ENCODE measurements around the gene GFOD1.

Gene GFOD1

DNA sequence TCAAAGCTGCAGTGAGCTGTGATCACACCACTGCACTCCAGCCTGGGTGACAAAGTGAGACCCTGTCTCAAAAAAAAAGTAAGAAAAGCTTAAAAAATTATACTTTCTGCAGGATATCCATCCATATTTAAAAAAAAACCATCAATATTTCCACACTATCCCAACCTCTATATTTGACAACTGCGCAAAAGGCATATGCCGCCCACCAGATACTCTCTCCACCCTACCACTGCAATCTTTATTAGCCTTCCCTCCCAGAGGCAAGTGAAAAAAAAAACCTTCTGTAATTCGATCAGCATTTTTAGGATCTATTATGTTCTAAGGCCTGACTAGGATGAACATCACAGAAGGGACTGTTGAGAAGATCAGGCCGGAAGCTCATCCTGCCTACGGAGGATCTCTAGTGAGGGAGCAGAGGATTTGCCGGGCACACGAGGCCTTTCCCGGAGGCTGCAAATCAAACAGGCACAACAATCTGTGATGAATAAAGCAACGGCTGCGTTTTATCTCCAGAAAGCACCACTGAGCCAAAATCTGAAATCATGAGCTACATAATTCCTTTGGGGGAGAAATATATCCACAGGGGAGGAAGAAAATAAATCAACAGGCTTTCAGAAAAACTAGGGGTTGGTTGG lies 65.9 kb downstream of the GFOD1 start:
- no peak for DNase-seq

DNA sequence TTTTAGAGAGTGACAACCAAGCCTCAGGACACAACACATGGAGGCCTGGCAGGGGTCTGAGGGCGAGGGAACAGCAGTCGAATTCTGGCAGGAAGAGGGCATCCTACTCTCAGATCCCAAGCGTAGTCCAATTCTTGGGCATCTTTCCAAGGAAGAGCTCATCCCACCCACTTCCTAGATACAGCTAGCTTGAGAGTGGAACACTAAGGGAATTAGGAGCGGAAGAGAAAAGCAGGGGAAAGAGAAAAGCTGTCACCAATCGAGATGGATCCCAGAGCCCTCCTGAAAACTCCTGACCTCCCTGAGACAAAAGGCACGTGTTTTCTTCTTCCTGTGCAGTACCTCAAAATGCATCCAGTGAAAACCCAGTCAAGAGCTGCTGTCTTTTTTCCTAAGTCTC lies 67.1 kb downstream of the GFOD1 start:
- DNase-seq, result no peak

GRCh38 chr6:13419422-13420195 lies 67.8 kb downstream of the GFOD1 start:
- DNase-seq, result no peak

- DNase-seq, result no peak
Measured at GRCh38 chr6:13418844-13419243, 68.6 kb downstream of the GFOD1 start.

DNA sequence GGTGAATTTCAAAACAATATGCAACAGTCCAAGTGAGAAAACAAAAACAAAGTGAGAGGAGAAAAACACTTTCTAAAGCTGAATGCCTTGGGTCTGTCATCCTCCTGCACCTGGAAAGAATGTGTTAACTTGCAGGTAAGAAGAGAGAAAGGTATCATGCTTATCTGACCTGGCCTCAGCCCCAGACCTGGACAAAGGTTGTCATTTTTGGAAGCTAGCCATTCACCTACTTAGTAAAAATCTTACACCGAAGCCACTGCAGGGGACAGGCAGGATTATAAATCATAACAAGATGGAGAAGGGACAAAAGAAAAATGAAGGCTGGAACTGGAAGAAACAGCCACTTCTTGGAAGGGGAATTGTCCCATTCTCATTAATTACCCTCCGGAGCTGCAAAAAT lies 69.4 kb downstream of the GFOD1 start:
- DNase-seq, result no peak

GRCh38 chr6:13417431-13417830 lies 70.0 kb downstream of the GFOD1 start:
- DNase-seq, result no peak

DNA sequence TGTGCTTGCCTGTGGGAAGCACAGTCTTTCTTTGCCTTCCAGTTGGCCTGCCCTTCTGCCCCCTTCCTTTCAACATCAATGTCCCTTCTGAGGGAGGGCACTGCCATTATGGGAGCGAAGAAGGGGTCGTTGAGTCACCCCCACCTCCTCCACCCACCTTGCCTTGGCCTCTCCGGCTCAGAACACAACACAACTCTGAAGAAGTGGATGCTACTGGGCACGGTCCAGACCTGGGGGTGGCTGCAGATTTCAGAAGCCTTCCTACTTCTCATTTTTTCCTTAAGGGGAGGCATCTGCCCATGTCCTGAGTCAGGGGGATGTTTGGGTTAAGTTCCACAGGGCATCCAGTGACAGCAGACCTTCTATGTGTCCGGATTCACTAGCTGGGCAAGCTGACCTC lies 72.1 kb downstream of the GFOD1 start:
- no peak for DNase-seq

GRCh38 chr6:13413900-13414555 lies 73.4 kb downstream of the GFOD1 start:
- no peak for DNase-seq

DNA sequence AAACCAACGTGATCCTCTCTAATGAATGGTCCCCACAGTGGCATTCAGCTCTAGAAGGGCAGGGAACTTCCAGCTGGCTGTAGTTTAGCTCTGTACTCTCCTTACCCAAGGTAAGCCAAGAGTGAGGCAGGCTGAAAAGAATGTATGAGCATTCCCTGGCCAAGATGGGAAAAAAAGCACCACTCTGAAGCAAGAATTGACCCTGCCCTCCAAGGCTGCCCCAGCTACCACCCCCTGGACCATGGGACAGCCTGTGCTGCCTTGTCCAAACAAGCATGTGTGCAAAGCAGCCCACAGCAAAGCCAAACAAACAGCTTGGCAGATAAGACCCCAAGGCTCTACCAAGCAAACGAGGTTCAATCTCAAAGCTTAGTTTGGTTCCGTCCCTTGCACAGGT lies 73.9 kb downstream of the GFOD1 start:
- DNase-seq, result peak; percentile 59

GRCh38 chr6:13412639-13413465 lies 74.5 kb downstream of the GFOD1 start:
- no peak for DNase-seq

DNA sequence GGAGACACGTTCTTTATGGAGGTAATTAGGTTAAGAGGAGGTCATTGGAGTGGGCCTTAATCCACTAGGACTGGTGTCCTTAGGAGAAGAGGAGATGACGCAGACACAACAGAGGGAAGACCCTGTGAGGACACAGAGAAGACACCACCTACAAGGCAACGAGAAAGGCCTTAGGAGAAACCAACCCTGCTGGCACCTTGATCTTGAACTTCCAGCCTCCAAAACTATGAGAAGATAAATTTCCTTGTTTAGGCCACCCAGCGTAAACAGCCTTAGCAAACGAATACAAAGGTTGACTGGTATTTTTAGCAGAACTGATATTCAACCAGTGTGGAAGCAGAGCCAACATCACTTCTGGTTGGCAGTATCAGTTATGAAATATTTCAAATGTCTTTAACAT lies 75.2 kb downstream of the GFOD1 start:
- DNase-seq, result no peak

- DNase-seq, result no peak
Measured at GRCh38 chr6:13411484-13411883, 75.9 kb downstream of the GFOD1 start.

DNA sequence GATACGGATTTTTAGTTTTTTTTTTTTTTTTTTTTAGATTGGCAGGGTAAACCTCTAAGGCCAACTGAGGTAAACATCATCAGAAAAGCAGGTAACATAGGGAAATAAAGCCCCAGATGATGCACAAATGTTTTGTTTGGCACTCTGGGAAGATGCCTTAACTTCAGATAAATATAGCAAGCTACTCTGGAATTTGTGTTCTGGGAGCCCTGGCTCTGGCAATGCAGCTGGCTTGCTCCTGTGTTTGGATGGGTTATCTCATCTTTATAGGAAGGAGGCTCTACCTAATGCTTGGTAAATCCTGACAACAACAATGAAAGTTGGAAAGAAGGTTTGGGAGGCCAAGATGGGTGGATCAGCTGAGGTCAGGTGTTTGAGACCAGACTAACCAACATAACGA lies 77.4 kb downstream of the GFOD1 start:
- no peak for DNase-seq

- peak; percentile 90 for DNase-seq
Measured at GRCh38 chr6:13407709-13408695, 79.4 kb downstream of the GFOD1 start.

- no peak for DNase-seq
Measured at GRCh38 chr6:13407368-13407708, 80.1 kb downstream of the GFOD1 start.

DNA sequence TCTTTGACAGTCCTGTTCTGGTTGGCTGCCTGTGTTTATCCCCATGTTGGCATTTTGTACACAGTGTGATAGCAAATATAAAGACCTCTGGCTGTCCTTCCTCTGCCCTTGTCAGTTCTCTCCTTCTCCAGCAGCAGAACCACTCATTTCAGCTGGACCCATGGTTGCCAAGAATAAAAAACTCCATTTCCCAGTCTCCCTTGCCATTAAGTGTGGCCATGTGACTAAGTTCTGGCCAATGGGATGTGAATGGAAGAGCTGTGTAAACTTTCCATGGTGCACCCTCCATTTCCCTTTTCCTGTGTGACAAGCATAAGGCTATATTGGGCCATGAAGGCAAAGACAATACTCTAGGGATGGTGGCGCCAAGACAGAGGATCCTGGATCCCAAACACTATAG lies 80.6 kb downstream of the GFOD1 start:
- peak; percentile 27 for DNase-seq

DNA sequence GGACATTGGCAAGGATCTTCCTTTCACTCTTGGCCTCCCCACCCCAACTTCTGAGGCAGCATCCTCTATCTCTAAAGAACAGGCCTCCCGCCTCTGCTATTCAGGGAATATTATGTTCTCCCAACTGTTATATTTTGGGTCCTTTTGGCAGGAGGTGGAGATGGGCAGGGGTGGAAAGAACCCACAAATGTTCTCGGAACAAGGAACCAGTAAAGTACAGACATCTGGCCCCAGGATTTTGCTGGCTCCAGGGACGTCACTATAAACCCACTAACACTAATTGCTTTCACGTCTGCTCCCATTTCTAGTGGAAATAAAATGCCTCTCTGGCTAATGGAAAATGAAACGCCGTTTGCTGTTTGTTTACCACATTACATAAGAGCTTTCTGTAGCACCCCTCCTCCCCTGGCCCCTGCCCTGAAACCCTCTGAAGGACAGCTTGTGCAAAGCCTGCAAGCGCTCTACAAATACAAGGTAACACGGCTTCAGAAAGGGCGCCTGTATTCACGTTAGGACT lies 81.4 kb downstream of the GFOD1 start:
- no peak for DNase-seq

DNA sequence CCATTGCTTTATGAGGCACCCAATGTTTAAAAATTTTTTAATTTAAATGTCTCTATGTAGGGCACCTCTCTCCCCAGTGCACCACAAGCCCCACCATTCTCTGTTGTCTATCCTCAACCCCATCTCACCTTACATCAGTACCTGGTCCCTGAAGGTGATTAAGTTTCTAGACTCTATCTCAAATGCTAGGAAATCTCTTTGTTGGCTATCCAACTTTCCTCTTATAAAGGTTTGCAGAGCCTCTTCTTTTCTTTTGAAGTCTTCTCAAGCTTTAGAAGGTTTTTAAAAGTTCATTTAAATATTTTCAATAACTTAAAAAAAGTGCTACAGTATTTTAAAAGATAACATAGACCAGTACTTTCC lies 82.5 kb downstream of the GFOD1 start:
- no peak for DNase-seq

DNA sequence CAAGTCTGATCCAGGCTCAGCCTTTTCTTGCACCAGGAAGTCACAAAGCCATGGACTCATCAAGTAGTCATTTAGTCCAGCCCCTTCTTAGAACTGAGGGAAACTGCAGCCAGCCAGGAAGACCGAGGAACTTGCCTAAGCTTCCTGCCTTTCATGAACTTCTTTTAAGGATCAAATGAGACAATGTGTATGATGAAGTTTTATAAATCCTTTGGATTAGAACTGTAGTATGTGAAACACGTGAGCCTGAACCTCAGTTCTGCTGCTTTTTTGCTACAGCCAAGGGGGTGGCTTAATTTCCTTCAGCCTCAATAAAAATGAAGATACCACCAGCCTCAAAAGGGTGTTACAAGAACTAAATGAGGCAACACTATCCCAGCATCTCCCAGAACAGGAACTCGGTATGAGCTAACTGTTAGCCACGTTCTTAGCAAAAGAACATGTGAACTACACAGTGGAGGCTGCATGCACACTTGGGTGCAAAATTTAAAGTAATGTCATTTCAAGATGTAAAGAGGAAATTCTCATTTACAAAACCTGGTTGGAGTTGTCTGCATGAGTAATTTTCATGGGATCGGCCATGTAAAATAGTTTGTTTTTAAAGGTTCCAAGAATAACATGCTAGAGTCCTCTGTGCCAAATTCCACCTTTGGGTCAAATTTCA lies 83.0 kb downstream of the GFOD1 start:
- peak; percentile 82 for DNase-seq

GRCh38 chr6:13402711-13403110 lies 84.7 kb downstream of the GFOD1 start:
- no peak for DNase-seq

- no peak for DNase-seq
Measured at GRCh38 chr6:13400772-13401171, 86.6 kb downstream of the GFOD1 start.
